ENCODE data around the gene NDUFB7. TPM values are rescaled to one million over a fixed set of nuclear protein-coding genes. Genes with fewer than 3 reads are reported as not detected.

NDUFB7 gene
- total RNA-seq, 1 experiment from 2014 or later = 254 TPM

- TF ChIP-seq AFF4 (CRISPR knock-in tag; IDR thresholded peaks at IDR 0.05; ENCODE audit: borderline replicate concordance) = no peak
- no peak for TF ChIP-seq ZNF671 (CRISPR knock-in tag; IDR thresholded peaks at IDR 0.05)
- TF ChIP-seq SMAD3 (CRISPR knock-in tag; IDR thresholded peaks at IDR 0.05; ENCODE audit: borderline replicate concordance) = no peak
- peak; percentile 79; the same call in 1 of the 2 replicates for TF ChIP-seq CBFB (CRISPR knock-in tag; IDR thresholded peaks at IDR 0.05; ENCODE audit: low read depth)
- no peak for TF ChIP-seq TP53 (CRISPR knock-in tag; IDR thresholded peaks at IDR 0.05)
- no peak for TF ChIP-seq NR3C1 (CRISPR knock-in tag; conservative IDR thresholded peaks at IDR 0.05; ENCODE audit: low read depth)
- TF ChIP-seq NFATC4 (CRISPR knock-in tag; IDR thresholded peaks at IDR 0.05) = no peak
- no peak for TF ChIP-seq ZNF396 (CRISPR knock-in tag; IDR thresholded peaks at IDR 0.05; ENCODE audit: borderline replicate concordance)
- TF ChIP-seq, protein P1, sequence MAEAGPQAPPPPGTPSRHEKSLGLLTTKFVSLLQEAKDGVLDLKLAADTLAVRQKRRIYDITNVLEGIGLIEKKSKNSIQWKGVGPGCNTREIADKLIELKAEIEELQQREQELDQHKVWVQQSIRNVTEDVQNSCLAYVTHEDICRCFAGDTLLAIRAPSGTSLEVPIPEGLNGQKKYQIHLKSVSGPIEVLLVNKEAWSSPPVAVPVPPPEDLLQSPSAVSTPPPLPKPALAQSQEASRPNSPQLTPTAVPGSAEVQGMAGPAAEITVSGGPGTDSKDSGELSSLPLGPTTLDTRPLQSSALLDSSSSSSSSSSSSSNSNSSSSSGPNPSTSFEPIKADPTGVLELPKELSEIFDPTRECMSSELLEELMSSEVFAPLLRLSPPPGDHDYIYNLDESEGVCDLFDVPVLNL (CRISPR knock-in tag; IDR thresholded peaks at IDR 0.05; ENCODE audit: borderline replicate concordance, low read depth) = no peak
- TF ChIP-seq, protein P2, sequence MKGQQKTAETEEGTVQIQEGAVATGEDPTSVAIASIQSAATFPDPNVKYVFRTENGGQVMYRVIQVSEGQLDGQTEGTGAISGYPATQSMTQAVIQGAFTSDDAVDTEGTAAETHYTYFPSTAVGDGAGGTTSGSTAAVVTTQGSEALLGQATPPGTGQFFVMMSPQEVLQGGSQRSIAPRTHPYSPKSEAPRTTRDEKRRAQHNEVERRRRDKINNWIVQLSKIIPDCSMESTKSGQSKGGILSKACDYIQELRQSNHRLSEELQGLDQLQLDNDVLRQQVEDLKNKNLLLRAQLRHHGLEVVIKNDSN (CRISPR knock-in tag; IDR thresholded peaks at IDR 0.05) = peak; percentile 49; the same call in 1 of the 2 replicates
- no peak for TF ChIP-seq ZNF138 (CRISPR knock-in tag; conservative IDR thresholded peaks at IDR 0.05)
- TF ChIP-seq, protein P3, sequence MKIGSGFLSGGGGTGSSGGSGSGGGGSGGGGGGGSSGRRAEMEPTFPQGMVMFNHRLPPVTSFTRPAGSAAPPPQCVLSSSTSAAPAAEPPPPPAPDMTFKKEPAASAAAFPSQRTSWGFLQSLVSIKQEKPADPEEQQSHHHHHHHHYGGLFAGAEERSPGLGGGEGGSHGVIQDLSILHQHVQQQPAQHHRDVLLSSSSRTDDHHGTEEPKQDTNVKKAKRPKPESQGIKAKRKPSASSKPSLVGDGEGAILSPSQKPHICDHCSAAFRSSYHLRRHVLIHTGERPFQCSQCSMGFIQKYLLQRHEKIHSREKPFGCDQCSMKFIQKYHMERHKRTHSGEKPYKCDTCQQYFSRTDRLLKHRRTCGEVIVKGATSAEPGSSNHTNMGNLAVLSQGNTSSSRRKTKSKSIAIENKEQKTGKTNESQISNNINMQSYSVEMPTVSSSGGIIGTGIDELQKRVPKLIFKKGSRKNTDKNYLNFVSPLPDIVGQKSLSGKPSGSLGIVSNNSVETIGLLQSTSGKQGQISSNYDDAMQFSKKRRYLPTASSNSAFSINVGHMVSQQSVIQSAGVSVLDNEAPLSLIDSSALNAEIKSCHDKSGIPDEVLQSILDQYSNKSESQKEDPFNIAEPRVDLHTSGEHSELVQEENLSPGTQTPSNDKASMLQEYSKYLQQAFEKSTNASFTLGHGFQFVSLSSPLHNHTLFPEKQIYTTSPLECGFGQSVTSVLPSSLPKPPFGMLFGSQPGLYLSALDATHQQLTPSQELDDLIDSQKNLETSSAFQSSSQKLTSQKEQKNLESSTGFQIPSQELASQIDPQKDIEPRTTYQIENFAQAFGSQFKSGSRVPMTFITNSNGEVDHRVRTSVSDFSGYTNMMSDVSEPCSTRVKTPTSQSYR (CRISPR knock-in tag; IDR thresholded peaks at IDR 0.05) = no peak
- TF ChIP-seq FOXK1 (CRISPR knock-in tag; IDR thresholded peaks at IDR 0.05) = peak; percentile 70
- TF ChIP-seq GABPB1 (CRISPR knock-in tag; IDR thresholded peaks at IDR 0.05) = peak; percentile 87
- TF ChIP-seq KAT7 (CRISPR knock-in tag; IDR thresholded peaks at IDR 0.05; ENCODE audit: borderline replicate concordance) = 0 out of 2 replicates have a peak, but pooled peaks have one; percentile 79
- TF ChIP-seq, protein P4, sequence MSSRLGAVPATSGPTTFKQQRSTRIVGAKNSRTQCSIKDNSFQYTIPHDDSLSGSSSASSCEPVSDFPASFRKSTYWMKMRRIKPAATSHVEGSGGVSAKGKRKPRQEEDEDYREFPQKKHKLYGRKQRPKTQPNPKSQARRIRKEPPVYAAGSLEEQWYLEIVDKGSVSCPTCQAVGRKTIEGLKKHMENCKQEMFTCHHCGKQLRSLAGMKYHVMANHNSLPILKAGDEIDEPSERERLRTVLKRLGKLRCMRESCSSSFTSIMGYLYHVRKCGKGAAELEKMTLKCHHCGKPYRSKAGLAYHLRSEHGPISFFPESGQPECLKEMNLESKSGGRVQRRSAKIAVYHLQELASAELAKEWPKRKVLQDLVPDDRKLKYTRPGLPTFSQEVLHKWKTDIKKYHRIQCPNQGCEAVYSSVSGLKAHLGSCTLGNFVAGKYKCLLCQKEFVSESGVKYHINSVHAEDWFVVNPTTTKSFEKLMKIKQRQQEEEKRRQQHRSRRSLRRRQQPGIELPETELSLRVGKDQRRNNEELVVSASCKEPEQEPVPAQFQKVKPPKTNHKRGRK (CRISPR knock-in tag; IDR thresholded peaks at IDR 0.05; ENCODE audit: borderline replicate concordance) = no peak
- no peak for TF ChIP-seq ZNF416 (CRISPR knock-in tag; IDR thresholded peaks at IDR 0.05)
- no peak for TF ChIP-seq SOX15 (CRISPR knock-in tag; IDR thresholded peaks at IDR 0.05)
- TF ChIP-seq, protein P5, sequence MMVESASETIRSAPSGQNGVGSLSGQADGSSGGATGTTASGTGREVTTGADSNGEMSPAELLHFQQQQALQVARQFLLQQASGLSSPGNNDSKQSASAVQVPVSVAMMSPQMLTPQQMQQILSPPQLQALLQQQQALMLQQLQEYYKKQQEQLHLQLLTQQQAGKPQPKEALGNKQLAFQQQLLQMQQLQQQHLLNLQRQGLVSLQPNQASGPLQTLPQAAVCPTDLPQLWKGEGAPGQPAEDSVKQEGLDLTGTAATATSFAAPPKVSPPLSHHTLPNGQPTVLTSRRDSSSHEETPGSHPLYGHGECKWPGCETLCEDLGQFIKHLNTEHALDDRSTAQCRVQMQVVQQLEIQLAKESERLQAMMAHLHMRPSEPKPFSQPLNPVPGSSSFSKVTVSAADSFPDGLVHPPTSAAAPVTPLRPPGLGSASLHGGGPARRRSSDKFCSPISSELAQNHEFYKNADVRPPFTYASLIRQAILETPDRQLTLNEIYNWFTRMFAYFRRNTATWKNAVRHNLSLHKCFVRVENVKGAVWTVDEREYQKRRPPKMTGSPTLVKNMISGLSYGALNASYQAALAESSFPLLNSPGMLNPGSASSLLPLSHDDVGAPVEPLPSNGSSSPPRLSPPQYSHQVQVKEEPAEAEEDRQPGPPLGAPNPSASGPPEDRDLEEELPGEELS (CRISPR knock-in tag; IDR thresholded peaks at IDR 0.05) = peak; percentile 37; the same call in 1 of the 2 replicates
- TF ChIP-seq, protein P6, sequence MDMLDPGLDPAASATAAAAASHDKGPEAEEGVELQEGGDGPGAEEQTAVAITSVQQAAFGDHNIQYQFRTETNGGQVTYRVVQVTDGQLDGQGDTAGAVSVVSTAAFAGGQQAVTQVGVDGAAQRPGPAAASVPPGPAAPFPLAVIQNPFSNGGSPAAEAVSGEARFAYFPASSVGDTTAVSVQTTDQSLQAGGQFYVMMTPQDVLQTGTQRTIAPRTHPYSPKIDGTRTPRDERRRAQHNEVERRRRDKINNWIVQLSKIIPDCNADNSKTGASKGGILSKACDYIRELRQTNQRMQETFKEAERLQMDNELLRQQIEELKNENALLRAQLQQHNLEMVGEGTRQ (CRISPR knock-in tag; IDR thresholded peaks at IDR 0.05) = peak; percentile 40; the same call in 1 of the 2 replicates
- TF ChIP-seq ZMAT4 (CRISPR knock-in tag; IDR thresholded peaks at IDR 0.05) = no peak
- peak; percentile 63; the same call in 1 of the 2 replicates for TF ChIP-seq ZNF219 (CRISPR knock-in tag; IDR thresholded peaks at IDR 0.05; ENCODE audit: borderline replicate concordance)
- TF ChIP-seq CREB1 (CRISPR knock-in tag; IDR thresholded peaks at IDR 0.05) = no peak
These were observed at the start of gene NDUFB7 (continued) for GRCh38 chr19:14571695-14572490.

Data from WTC11 (cell line).